NCI-H2171 treated with DMSO at 0.1 percent for 48 hours (cell line): ENCODE measurements around the gene ERFE.
"Not testable (repeated sequence)": the region's sequence is repeated elsewhere in the genome, so short reads cannot be mapped to it uniquely, and the experiment has no call there.

ENCODE experiments used
- DNase-seq: peaks from one replicate; lab custom pipeline; 2025; lab: John Stamatoyannopoulos, UW

The ERFE gene

GRCh38 chr2:238169708-238170251 lies 11.0 kb downstream of the ERFE start:
- peak; percentile 47 for DNase-seq

- DNase-seq: no peak
Observed at GRCh38 chr2:238170386-238171071, 11.8 kb downstream of the ERFE start.

GRCh38 chr2:238171072-238171431 lies 12.3 kb downstream of the ERFE start:
- not testable (repeated sequence) for DNase-seq

- DNase-seq: no peak
Observed at GRCh38 chr2:238171575-238172187, 12.9 kb downstream of the ERFE start.

GRCh38 chr2:238172439-238172838 lies 13.7 kb downstream of the ERFE start:
- DNase-seq: no peak

- DNase-seq: no peak
Observed at GRCh38 chr2:238173692-238174091, 14.9 kb downstream of the ERFE start.

- DNase-seq: no peak
Observed at GRCh38 chr2:238174291-238174690, 15.5 kb downstream of the ERFE start.

- DNase-seq: no peak
Observed at GRCh38 chr2:238174701-238175100, 15.9 kb downstream of the ERFE start.

GRCh38 chr2:238176613-238177012 lies 17.8 kb downstream of the ERFE start:
- DNase-seq: no peak

- DNase-seq: no peak
Observed at GRCh38 chr2:238180554-238180953, 21.8 kb downstream of the ERFE start.

GRCh38 chr2:238182362-238182761 lies 23.6 kb downstream of the ERFE start:
- no peak for DNase-seq

GRCh38 chr2:238183821-238184220 lies 25.1 kb downstream of the ERFE start:
- no peak for DNase-seq

- no peak for DNase-seq
Observed at GRCh38 chr2:238187618-238188548, 29.1 kb downstream of the ERFE start.

- no peak for DNase-seq
Observed at GRCh38 chr2:238190445-238190844, 31.7 kb downstream of the ERFE start.

- no peak for DNase-seq
Observed at GRCh38 chr2:238202326-238203093, 43.7 kb downstream of the ERFE start.

GRCh38 chr2:238203094-238203972 lies 44.6 kb downstream of the ERFE start, which contains the start of gene ILKAP:
Gene ILKAP (minus strand): TSS chr2:238203695. CDS start chr2:238203553, 142 bp downstream.
- DNase-seq: peak; percentile 57

- DNase-seq: no peak
Observed at GRCh38 chr2:238203973-238204683, 45.4 kb downstream of the ERFE start.

GRCh38 chr2:238207006-238207405 lies 48.2 kb downstream of the ERFE start:
- DNase-seq: no peak

GRCh38 chr2:238216651-238217184 lies 57.9 kb downstream of the ERFE start:
- DNase-seq: peak; percentile 37
